HG03520 (cell line): Measurements from ENCODE around the gene MALT1.
"Not testable (repeated sequence)": the region's sequence is repeated elsewhere in the genome, so short reads cannot be mapped to it uniquely, and the experiment has no call there.

ENCODE experiments used
- ATAC-seq: cut with Tn5 transposase; IDR thresholded peaks from one replicate; pipeline ENCODE4 v1.9.1; 2021; ENCODE audit warnings: mild to moderate bottlenecking, moderate library complexity; ENCODE audit not compliant: unreplicated experiment

Gene MALT1

DNA sequence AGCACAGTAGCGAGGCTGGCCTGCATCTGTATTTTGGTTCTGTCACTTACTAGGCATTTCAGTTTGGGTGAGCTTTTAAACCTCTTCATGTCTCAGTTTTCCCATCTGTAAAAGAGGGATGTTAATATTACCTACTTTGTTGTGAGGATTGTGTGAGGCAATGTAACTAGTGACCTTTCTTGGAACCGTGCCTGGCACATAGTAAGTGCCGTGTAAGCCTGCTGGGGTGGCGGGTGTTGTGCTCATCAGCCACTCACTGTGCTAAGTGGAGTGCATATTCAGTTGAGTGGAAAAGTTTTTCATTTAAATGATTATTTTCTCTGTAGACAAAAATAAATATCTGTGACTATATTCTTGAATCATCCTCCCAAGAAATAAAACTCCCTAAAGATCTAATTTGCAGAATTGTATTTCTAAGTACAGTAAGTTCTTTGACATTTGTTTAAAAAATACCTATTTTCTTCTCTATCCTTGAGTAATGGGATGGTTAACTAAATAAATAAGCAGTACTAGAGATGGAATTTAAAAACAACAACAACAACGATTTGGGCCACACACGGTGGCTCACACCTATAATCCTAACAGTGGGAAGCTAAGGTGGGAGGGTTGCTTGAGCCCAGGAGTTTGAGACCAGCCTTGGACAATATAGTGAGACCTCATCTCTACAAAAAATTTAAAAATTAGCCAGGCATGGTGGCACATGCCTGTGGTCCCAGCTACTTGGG, 56.7 kb downstream of the MALT1 start:
- no peak for ATAC-seq

DNA sequence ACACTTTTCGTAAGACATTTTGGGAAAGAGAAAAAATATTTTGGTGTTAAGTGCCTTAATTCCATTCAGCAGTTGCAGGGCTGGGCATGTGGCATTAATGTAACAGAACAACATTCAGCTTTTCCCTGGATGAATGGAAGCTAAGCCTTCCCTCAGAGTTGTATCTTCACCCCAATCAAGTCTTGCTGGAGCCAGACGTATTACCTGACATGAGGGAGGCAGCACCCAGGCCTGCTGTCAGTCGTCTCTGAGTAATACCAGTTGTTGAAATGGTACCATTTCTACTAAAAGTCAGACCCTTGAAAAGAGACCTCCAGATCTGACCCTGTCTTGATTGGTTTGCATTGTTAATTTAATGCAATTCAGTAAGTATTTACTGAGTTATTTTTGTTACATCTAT, 57.5 kb downstream of the MALT1 start:
- no peak for ATAC-seq

DNA sequence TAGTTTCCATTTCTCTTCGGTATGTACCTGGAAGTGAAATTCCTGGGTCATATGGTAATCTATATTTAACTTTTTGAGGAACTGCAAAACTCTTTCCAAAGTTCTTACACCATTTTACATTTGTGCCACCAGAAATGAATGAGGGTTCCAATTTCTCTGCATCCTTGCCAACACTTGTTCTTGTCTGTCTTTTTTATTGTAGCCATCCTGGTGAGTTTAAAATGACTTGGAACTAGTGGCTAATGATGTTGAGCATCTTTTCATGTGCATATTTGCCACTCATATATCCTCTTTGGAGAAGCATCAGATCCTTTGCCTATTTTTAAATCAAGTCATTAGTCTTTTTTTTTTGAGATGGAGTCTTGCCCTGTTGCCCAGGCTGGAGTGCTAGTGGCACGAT, 59.4 kb downstream of the MALT1 start:
- no peak for ATAC-seq

DNA sequence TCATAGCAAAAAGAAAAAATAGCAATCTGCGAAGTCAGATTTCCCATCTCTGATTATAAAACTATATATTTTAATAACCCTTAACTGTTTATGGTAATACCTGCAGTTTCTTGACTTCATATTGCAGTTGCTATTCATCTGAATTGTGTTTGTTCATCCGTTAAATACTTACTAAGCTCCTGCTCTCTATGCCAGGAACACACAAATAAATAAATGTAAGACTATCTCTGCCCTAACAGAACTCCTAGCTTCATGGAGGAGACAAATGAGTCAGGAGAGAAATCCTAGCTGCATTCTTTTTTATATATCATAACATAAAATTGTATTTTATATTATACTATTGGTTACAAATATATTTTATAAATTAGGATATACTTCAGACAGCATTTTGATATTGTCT, 61.2 kb downstream of the MALT1 start:
- no peak for ATAC-seq

DNA sequence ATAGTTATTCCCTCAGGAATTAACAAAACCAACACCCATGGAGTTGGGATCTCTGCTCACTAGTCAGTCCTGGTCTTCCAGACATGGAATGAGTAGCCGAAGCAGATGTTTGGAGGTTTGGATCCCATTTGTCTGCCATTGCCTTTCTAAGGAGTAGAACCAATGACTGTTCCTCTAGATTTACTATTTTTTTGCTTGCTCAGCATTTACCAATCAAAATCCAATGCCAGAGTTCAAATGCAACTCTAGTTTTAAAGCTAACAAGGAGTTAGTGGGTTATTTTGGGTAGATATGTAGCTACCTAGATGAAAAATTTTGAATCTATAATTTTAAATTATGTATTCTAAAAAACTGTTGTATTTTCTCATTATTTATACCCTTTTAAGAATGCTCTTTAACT, 62.6 kb downstream of the MALT1 start:
- no peak for ATAC-seq

DNA sequence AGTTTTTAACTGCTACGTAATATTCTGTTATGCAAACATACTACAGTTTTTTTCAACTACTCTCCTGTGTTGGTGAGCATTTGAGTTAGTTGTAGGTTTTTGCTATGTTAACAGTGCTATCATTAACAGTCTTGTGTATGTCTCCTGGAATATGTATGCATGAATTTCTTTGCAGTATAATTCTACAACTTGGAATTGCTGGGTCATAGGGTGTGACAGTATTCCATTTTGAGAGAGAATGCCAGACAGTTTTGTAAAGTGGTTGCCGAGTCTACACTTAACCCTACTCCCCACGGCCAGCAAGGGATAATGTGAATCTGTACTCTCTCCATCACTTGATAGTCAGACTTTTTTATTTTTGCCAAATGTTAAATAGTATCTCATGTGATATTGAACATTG, 67.1 kb downstream of the MALT1 start:
- no peak for ATAC-seq

DNA sequence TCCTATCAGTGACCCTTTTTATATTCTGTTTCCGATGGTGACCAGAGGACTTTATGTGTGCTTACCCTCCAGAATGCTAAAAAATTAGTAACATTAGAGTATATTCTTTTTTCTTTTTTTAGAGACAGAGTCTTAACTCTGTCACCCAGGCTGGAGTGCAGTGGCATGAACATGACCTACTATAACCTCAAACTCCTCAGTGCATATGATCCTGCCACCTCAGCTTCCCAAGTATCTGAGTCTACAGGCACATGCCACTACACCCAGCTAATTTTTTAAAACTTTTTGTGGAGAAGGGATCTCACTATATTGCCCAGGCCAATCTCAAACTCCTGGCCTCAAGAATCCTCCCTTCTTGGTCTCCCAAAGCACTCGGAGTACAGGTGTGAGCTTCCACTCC, 74.6 kb downstream of the MALT1 start:
- ATAC-seq = no peak

DNA sequence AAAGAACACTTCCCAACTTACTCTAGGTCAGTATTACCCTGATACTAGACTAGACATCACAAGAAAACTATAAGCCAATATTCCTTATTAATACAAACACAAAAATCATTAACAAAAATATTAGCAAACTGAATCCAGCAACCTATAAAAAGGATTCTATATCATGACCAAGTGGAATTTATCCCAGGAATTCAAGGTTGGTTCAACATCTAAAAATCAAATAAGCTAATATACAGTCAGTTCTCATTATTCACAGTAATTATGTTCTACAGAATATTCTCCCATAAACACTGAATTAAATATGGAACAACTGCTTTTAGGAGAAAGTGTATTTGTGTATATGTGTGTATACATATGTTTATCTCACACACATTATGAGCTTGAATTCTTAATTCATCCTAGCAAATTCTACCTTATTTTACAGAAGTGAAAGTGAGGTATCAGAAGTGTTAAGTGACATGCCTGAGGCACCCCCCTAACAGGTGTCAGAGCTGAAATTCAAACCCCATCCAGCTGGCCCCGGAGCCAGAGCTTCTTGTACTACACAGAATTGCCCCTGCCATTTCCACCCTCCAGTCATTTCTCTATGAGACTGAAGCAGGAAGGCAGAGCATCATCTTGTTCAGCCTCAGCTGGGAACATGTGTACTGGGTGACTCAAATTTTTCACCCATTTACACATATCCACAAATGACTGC, 77.8 kb downstream of the MALT1 start:
- ATAC-seq = no peak

DNA sequence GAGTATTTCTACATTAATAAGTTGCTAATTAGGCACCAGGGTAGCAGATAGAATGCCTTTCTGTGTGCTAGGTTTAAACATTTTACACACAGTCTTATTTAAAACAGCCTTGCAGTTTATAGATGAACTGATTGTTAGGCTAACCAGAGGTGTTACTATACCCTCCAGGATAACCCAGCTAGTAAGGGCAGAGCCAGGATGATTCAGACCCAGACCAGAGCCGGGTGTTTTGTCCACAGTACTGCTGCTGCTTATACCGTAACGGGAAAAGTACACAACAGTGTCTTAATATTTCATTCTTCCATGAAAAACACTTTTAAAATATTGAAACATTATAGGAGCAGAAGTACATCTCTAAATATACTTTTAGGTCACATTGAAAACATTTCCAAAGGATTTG, 82.7 kb downstream of the MALT1 start:
- no peak for ATAC-seq

DNA sequence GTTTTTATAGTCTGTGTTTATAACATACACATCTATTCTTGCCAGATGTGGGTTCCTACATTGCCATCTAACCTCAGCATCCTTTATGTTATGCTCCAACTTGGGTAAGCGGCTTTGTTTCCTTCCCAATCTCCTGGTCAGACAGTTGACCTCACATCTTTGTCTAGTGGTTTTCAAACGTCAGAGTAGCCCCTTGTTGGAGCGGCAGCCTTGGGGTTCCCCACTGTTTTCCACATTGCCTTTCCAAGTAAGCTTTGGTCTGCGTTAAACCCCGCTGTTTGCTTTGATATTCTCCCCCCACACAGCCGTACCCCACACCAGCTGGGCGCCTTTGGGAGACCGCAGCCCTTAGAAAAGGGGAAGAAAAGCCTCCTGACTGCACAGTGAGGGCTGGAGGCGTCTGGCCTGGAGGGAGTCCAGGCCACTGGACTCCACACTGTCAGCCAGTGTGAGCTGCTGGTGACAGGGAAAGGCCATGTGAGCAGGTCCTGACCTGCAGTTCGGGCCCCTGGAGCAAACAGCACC, 83.3 kb downstream of the MALT1 start:
- ATAC-seq = no peak

DNA sequence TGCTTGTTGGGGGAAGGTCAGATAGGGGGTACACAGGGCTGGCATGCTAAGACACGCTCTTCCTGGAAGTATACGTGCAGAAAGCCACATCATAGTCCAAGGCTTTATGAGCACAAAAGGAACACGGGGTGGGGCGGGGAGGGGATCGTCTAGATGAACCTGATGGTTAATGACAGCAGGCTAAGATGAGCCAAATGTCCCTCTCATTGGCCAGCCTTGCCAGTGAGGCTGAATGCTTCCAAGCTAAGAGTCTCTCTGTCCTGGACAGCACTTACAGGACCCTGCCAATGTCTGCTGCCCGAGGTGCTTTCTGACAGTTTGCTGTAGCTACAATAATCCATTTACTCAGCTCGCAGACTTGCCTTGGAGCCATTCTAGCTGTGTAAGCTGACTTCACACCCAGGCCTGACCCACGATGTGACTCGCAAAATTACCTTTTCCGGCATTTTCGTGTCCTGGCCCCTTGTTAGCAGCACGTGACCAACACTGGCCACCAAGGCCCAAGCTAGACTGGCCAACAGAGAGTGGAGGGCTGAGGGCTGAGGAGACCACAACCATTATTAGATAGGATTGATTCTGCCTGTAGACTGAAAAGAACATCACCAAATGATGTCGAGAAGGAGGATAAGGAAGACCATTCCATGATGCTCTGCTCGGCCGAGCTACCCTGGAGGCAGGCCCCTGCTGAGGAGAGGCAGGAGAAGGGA, 84.2 kb downstream of the MALT1 start:
- no peak for ATAC-seq

DNA sequence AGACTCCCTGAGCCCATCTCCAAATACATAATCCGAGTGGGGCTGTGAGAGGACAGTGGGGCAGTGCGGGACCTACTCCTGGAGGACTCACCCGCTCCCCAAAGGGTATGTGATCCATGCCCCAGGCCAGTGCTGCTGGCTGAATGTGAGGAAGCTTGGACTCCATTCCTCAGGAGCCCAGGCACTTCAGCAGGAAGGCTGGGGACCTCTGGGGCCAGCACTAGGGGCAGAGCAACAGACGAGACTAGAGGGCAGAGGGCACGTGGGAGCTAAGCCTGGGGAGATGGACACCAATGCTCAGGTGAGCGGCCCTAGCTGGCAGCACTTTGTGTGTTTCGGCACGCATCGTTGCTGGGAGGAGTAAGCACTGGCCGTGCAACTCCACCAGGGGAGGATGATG, 84.9 kb downstream of the MALT1 start:
- no peak for ATAC-seq

DNA sequence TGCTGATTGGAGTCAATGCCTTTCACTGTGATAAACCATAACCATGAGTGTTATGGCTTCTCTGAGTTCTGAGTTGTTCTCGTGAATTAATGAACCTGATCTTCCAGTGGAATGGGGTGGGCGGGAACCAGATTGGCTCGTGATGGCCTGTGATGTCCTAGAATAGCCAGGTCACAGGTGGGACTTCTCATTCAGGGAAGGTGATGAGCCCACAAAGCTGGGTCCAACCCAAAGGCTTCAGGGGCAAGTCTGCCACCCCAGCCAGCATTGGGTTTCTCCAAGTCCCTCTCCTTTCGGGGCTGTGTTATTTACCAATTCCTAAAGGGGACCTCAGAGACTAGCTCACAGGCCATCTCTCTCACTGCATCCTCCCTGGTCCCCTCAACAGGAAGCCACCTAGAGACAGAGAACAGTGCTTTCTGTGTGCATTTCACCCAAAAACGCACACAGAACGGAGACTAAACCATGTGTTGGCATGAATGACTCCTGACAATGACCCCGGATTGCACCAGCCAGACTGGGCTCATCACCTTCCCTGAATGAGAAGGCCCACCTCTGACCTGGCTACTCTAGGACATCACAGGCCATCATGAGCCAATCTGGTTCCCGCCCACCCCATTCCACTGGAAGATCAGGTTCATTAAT, 85.5 kb downstream of the MALT1 start:
- no peak for ATAC-seq

DNA sequence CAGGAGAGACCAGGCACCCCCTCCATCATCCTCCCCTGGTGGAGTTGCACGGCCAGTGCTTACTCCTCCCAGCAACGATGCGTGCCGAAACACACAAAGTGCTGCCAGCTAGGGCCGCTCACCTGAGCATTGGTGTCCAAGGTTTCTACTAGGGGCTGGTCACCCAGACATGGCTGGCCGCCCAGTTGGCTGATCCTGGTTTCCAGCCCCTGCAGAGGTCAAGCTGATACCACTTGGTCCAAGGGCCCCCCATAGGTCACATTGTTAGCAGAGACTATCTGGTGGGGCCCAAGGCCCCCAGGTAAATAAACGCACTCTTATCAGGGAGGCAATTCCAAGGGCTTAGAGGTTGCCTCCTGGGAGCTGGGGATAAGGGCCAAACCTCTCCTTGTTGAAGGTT, 86.1 kb downstream of the MALT1 start:
- ATAC-seq = not testable (repeated sequence)

DNA sequence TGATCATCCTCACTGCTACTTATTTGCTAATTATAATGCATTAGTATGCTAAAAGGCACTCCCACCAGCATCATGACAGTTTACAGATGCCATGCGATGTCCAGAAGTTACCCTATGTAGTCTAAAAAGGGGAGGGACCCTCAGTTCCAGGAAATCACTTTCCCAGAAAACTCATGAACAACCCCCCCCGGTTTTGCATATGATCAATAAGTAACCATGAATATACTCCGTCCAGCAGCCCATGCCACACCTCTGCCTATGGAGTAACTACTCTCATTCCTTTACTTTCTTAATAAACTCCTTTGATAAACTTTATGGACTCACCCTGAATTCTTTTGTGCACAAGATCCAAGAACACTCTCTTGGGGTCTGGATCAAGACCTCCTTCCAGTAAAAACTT, 86.8 kb downstream of the MALT1 start:
- ATAC-seq = no peak

DNA sequence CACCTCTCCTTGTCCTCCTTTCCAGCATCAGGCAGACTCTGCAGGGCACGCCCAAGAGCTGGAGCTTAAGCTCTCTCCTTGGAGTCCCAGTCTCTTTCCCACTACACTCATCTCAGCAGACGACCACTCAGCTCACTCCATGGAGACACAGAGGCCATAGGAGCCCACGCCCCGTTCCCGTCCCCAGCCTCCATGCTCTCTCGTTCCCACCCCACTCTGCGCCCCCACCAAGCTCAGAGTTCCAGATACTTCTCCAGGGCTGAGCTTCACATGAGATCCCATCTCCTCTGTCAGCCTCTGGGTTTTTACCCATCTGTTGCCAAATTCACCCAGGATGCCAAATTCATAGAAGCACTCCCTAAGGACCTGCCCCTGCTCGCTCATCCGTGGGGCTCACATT, 87.3 kb downstream of the MALT1 start:
- ATAC-seq = no peak

DNA sequence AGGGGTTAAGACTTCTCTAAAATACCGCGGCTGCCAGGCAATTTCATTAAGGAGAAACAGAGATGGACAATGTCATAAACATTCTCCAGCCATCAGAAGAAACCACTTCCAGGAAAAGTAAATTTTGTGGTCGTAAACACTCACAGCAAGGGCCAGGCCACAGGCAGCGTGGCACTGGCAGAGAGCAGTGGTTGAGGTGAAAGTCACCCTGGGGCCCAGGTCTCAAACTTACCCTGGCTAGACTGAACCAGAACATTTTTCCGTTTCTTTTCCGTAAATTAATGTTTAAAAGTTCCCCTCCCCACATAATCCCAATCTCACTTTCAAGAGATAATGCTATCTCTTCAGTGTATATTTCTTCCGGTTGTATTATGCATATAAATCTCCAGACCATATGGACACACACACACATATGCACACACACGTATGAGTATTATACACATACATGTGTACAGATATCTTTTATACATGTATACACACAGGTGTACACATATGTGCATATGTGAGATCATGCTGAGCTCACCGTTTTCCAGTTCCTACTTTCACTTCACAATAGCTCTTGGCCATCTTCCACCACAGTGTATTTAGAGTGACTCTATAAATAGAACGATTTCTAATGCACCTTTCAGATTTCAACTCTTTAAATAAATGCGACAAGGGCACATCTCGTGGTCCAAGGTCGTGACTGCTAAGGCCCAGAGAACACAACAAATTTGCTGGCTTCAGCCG, 90.1 kb downstream of the MALT1 start:
- peak; percentile 59 for ATAC-seq

DNA sequence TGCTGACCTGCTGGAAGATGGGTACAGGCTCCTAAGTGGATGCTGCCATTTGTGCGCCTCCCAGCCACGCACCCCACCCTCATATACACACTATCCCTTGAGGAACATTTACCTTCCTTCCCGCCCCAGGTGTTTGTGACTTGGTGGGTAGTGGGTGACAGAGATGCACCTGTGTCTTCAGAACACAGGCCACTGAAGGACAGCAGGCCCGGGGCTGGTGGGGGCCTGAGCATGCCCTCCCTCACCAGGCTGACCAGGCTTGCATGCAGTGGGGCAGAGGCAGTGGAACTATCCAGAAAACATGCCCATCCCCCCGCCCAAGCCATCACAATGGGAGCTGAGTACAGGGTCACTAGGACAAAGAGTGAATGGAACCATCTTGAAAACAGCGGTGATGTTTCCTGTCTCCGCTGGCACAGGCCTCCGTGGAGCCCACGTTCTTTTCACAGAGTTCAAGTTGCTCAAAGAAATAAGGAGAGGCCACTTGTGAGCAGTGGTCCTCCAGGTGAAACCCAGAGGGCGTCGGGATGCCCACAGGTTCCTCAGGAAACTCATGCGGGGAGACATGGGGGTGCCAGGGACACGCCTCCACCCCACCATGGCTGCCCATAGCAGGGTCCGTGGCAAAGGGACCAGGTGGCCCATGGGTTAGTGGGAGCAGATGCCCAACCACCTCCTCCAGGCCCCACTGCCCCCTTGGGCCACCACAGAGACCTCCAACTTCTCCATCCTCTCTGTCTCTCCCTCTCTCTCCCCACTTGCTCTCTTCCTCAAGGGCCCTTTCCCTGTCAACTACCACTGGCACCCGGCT, 90.9 kb downstream of the MALT1 start:
- ATAC-seq = no peak

DNA sequence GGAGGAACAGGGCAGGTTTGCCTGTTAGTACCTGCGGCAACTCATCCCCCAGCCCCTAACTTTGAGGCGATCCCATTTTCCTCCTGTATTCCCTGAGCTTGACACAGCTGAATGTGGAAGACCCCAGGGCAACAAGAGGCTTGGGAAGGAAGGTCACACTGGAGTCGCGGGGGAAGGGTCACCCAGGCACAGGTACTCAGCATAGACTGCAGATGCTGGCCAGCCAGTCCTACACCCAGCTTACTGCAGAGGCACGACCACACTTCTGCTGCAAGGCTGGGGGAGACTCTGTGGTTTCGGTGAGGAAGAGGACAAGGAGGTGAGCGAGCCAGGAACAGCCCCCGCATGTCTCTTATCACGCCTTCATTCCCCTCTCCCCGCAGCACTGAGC, 91.5 kb downstream of the MALT1 start:
- ATAC-seq = no peak

DNA sequence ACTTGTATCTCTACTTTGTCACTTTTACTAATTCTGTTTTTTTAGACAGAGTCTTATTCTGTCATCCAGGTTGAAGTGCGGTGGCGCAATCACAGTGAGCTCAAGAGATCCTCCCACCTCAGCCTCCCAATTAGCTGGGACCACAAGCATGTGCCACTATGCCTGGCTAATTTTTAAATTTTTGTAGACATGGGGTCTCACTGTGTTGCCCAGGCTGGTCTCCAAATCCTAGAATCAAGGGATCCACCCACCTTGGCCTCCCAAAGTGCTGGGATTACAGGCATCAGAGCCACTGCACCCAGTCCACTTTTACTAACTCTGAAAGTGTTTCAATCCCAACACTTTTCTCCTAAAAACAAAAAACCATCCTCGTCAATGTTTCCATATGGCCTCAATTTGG, 94.9 kb downstream of the MALT1 start:
- ATAC-seq = no peak
